CD4-positive, alpha-beta memory T cell (primary cell): ENCODE data around the gene CYP1A1. TPM values are rescaled to one million over a fixed set of nuclear protein-coding genes. Genes with fewer than 3 reads are reported as not detected.
A peak's percentile ranks its signal among the peaks of the same experiment; 100 is the strongest.

ENCODE experiments used
- CTCF ChIA-PET: fragments of 350-600 bp; sonication (Branson Sonifier 250); formaldehyde crosslinking; loops from one replicate; lab custom pipeline; 2021; ENCODE audit warnings: inconsistent platforms; ENCODE audit not compliant: partially characterized antibody; lab: Charles Lee
- POLR2A ChIA-PET: fragments of 350-600 bp; sonication (Branson Sonifier 250); formaldehyde crosslinking; loops from one replicate; lab custom pipeline; 2021; ENCODE audit not compliant: partially characterized antibody; lab: Charles Lee
- DNase-seq, 5 donors: peaks; one replicate each; pipeline versions ENCODE4 v3.0.0 to v3.0.0-alpha.2; 2020 to 2022; ENCODE audit warnings: mixed read lengths in 1 of 5
- H3K27ac ChIP-seq: one replicate; pipeline ENCODE4 v1.7.0; 2013; ENCODE audit warnings: low read depth, low read length
- H3K27me3 ChIP-seq: 2 replicates; pipeline ENCODE4 v1.7.0; 2013; ENCODE audit warnings: mild to moderate bottlenecking, low read length, moderate library complexity; ENCODE audit not compliant: insufficient read depth
- H3K36me3 ChIP-seq: 2 replicates; pipeline ENCODE4 v1.7.0; 2013; ENCODE audit warnings: mild to moderate bottlenecking, low read length, moderate library complexity; ENCODE audit not compliant: insufficient read depth
- H3K4me1 ChIP-seq: 2 replicates; pipeline ENCODE4 v1.7.0; 2013; ENCODE audit warnings: mild to moderate bottlenecking, low read length, moderate library complexity; ENCODE audit not compliant: insufficient read depth
- H3K4me3 ChIP-seq, 2 donors: one replicate each; pipeline ENCODE4 v1.7.0; 2013; ENCODE audit warnings: low read length in 2 of 2, mild to moderate bottlenecking in 1 of 2
- H3K9me3 ChIP-seq, 2 donors: one replicate each; pipeline ENCODE4 v1.7.0; 2013; ENCODE audit warnings: low read length in 2 of 2, control low read depth in 1 of 2; ENCODE audit not compliant: control insufficient read depth in 1 of 2
- H3K27ac Mint-ChIP-seq, 7 donors: one replicate each; pipeline ENCODE4 v1.8.0; 2020 to 2021; ENCODE audit warnings: mixed read lengths in 7 of 7, mild to moderate bottlenecking in 6 of 7, inconsistent platforms in 3 of 7, moderate library complexity in 3 of 7
- H3K27me3 Mint-ChIP-seq, 2 donors: one replicate each; pipeline ENCODE4 v1.8.0; 2020 to 2021; ENCODE audit warnings: mixed read lengths in 2 of 2
- H3K36me3 Mint-ChIP-seq, 2 donors: one replicate each; pipeline ENCODE4 v1.8.0; 2020 to 2021; ENCODE audit warnings: mixed read lengths in 2 of 2, inconsistent platforms in 1 of 2, mild to moderate bottlenecking in 1 of 2
- H3K4me1 Mint-ChIP-seq, 4 donors: one replicate each; pipeline ENCODE4 v1.8.0; 2020 to 2021; ENCODE audit warnings: mixed read lengths in 4 of 4, mild to moderate bottlenecking in 1 of 4
- H3K4me3 Mint-ChIP-seq, 8 donors: one replicate each; pipeline ENCODE4 v1.8.0; 2020 to 2021; ENCODE audit warnings: mixed read lengths in 8 of 8, mild to moderate bottlenecking in 7 of 8, moderate library complexity in 6 of 8, inconsistent platforms in 3 of 8
- H3K9me3 Mint-ChIP-seq, 8 donors: one replicate each; pipeline ENCODE4 v1.8.0; 2020 to 2021; ENCODE audit warnings: mixed read lengths in 8 of 8, mild to moderate bottlenecking in 5 of 8, inconsistent platforms in 3 of 8, moderate library complexity in 1 of 8
- intact Hi-C: fragments of 100-400 bp; cut with micrococcal nuclease; formaldehyde crosslinking; loops from one replicate; pipeline ENCODE4 v1.15.1; 2023
- polyA plus RNA-seq, 2 donors: library from polyadenylated mRNA; unstranded; fragments of 300-500 nt; fragmentation: Illumina TruSeq; gene quantifications; one replicate each; pipeline ENCODE4 v1.2.3, GENCODE V29; 2021
- total RNA-seq, 2 experiments: library from RNA; stranded (reverse); gene quantifications; one replicate each; pipeline ENCODE4 v1.2.3, GENCODE V29; 2021

CYP1A1 gene
- total RNA-seq (under 1 TPM; 0.11 to 0.26 TPM), polyA plus RNA-seq (not detected)

- H3K4me3 Mint-ChIP-seq: peak within 1 kb of the TSS; percentile 63 to 83 (median 77)
- peaks cover 0 to 1% of the 10 kb centered on the region in 2 donors for H3K36me3 Mint-ChIP-seq
- ChIA-PET CTCF (interaction anchor here (0.9 to 1.2 kb wide), 3 partner anchors 44 to 69 kb away, joined by 3 read pairs; no protein-coding TSS in a partner anchor), POLR2A (interaction anchor here (0.7 to 1.9 kb wide), 8 partner anchors 8 to 213 kb away, joined by 3 to 6 read pairs (median 3); partner anchors contain the start of genes CLK3 and COX5A)
- Histone ChIP-seq H3K36me3 (no peaks in the 10 kb centered on the region), H3K4me1 (peaks cover 8% of the 10 kb centered on the region), H3K9me3 (no peaks in the 10 kb centered on the region), H3K4me3 (peak within 1 kb of the TSS; percentile 17 to 65), H3K27me3 (no peaks in the 10 kb centered on the region), H3K27ac (no peak within 1 kb of the TSS)
- peaks cover 6 to 13% (median 7%) of the 10 kb centered on the region in 4 donors for H3K4me1 Mint-ChIP-seq
- H3K27ac Mint-ChIP-seq: peak within 1 kb of the TSS in 3 of 7 donors; percentile 25 to 76 (median 38)
- peak in 3 of 5 donors; percentile 10 to 24 (median 19) for DNase-seq
- no peaks in the 10 kb centered on the region for H3K9me3 Mint-ChIP-seq
- H3K27me3 Mint-ChIP-seq: peaks cover 2 to 4% of the 10 kb centered on the region in 2 donors
- intact Hi-C loops: no loop called here
Observed at GRCh38 chr15:74725225-74725774, at the start of gene CYP1A1. Gene CYP1A1 (minus strand): TSS chr15:74725528. CDS start chr15:74723097, 2,431 bp downstream.

GRCh38 chr15:74773731-74774252 lies 48.5 kb upstream of the CYP1A1 start:
- H3K9me3 ChIP-seq: no peaks in the 10 kb centered on the region
- H3K27ac Mint-ChIP-seq: peak overlapping the region in 6 of 7 donors; percentile 24 to 86 (median 60)
- H3K4me3 ChIP-seq: no peak overlapping the region
- no peak for DNase-seq
- H3K4me3 Mint-ChIP-seq: no peak overlapping the region
- ChIA-PET CTCF (interaction anchor here (0.7 to 31.6 kb wide), 5 partner anchors 21 to 141 kb away, joined by 3 to 1908 read pairs (median 13); partner anchors contain the start of genes CSK, LMAN1L and ULK3), POLR2A (interaction anchor here (1.6 to 24.9 kb wide), 2 partner anchors 16 to 34 kb away, joined by 5 to 1342 read pairs; partner anchors contain the start of gene CSK)
- H3K27ac ChIP-seq: no peak overlapping the region
- H3K27me3 ChIP-seq: no peaks in the 10 kb centered on the region
- no peaks in the 10 kb centered on the region for H3K36me3 Mint-ChIP-seq
- intact Hi-C loops: no loop called here
- peaks cover 28 to 78% (median 55%) of the 10 kb centered on the region in 4 donors for H3K4me1 Mint-ChIP-seq
- H3K9me3 Mint-ChIP-seq: no peaks in the 10 kb centered on the region
- peaks cover under 1% of the 10 kb centered on the region in 2 donors for H3K27me3 Mint-ChIP-seq
- H3K4me1 ChIP-seq: peaks cover 64% of the 10 kb centered on the region
- H3K36me3 ChIP-seq: no peaks in the 10 kb centered on the region

GRCh38 chr15:74773329-74773728 lies 48.0 kb upstream of the CYP1A1 start:
- Histone ChIP-seq H3K4me3 (no peak overlapping the region), H3K4me1 (peaks cover 59% of the 10 kb centered on the region), H3K27me3 (no peaks in the 10 kb centered on the region), H3K9me3 (no peaks in the 10 kb centered on the region), H3K36me3 (no peaks in the 10 kb centered on the region), H3K27ac (no peak overlapping the region)
- peaks cover 26 to 76% (median 52%) of the 10 kb centered on the region in 4 donors for H3K4me1 Mint-ChIP-seq
- intact Hi-C loops: no loop called here
- H3K27me3 Mint-ChIP-seq: peaks cover 3 to 4% of the 10 kb centered on the region in 2 donors
- H3K36me3 Mint-ChIP-seq: no peaks in the 10 kb centered on the region
- CTCF ChIA-PET: interaction anchor here (3.5 to 31.6 kb wide), 5 partner anchors 22 to 177 kb away, joined by 13 to 1908 read pairs (median 97); partner anchors contain the start of genes CSK, LMAN1L and ULK3
- no peak for DNase-seq
- H3K9me3 Mint-ChIP-seq: no peaks in the 10 kb centered on the region
- peak overlapping the region in 2 of 7 donors; percentile 58 to 69 for H3K27ac Mint-ChIP-seq
- no peak overlapping the region for H3K4me3 Mint-ChIP-seq
- POLR2A ChIA-PET: interaction anchor here (1.6 to 24.9 kb wide), 3 partner anchors 17 to 128 kb away, joined by 5 to 1342 read pairs (median 26); partner anchors contain the start of gene CSK

GRCh38 chr15:74770211-74770903 lies 45.0 kb upstream of the CYP1A1 start:
- Mint-ChIP-seq H3K4me1 (peaks cover 11 to 46% (median 25%) of the 10 kb centered on the region in 4 donors), H3K36me3 (no peaks in the 10 kb centered on the region), H3K4me3 (no peak overlapping the region), H3K27me3 (peaks cover 3 to 4% of the 10 kb centered on the region in 2 donors), H3K9me3 (no peaks in the 10 kb centered on the region), H3K27ac (peak overlapping the region in 1 of 7 donors; percentile 25)
- no peak for DNase-seq
- Histone ChIP-seq H3K27ac (no peak overlapping the region), H3K4me1 (peaks cover 30% of the 10 kb centered on the region), H3K4me3 (no peak overlapping the region), H3K36me3 (no peaks in the 10 kb centered on the region), H3K27me3 (no peaks in the 10 kb centered on the region), H3K9me3 (no peaks in the 10 kb centered on the region)
- intact Hi-C loops: loop anchor here (2.0 kb wide), 2 partner anchors 64 to 72 kb away; partner anchors contain the start of gene ULK3
- CTCF ChIA-PET: interaction anchor here (0.5 to 31.6 kb wide), 35 partner anchors 12 to 395 kb away, joined by 3 to 1908 read pairs (median 6); partner anchors contain the start of genes CPLX3, CSK, FAM219B and LMAN1L
- POLR2A ChIA-PET: interaction anchor here (0.6 to 24.9 kb wide), 17 partner anchors 20 to 180 kb away, joined by 3 to 1342 read pairs (median 4); partner anchors contain the start of genes COX5A, CPLX3, CSK and FAM219B

DNA sequence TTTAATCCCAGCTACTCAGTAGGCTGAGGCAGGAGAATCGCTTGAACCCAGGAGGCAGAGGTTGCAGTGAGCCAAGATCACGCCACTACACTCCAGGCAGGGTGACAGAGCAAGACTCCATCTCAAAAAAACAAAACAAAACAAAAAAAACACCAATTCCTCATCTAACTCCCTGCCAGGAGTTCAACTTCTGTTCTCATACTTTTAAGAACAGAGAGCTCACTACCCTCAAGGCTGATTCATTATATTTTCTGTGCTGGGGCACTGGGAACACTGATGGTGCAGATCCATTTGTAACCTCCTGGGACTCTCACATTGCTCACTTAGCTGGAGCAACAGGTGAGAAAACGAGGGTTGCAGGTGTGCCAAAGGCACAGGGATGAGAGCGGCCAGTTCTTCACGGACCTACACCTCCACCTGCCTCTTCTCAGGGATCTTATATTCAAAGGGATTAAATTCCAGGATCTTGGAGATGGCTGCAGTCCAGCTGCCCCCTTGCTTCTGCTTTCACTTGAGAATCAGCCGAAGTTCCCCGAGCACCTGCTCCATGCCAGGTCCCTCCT lies 44.2 kb upstream of the CYP1A1 start:
- Histone ChIP-seq H3K4me1 (peaks cover 25% of the 10 kb centered on the region), H3K9me3 (no peaks in the 10 kb centered on the region), H3K36me3 (no peaks in the 10 kb centered on the region), H3K4me3 (no peak overlapping the region), H3K27me3 (no peaks in the 10 kb centered on the region), H3K27ac (no peak overlapping the region)
- Mint-ChIP-seq H3K27me3 (peaks cover 3 to 4% of the 10 kb centered on the region in 2 donors), H3K4me1 (peaks cover 8 to 40% (median 20%) of the 10 kb centered on the region in 4 donors), H3K9me3 (no peaks in the 10 kb centered on the region), H3K27ac (no peak overlapping the region), H3K4me3 (no peak overlapping the region), H3K36me3 (no peaks in the 10 kb centered on the region)
- CTCF ChIA-PET: interaction anchor here (0.7 to 31.6 kb wide), 33 partner anchors 11 to 396 kb away, joined by 3 to 1908 read pairs (median 5); partner anchors contain the start of genes CSK, CYP1A1, EDC3 and LMAN1L
- POLR2A ChIA-PET: interaction anchor here (1.0 to 24.9 kb wide), 8 partner anchors 20 to 395 kb away, joined by 3 to 1342 read pairs (median 4); partner anchors contain the start of genes COX5A and CSK
- no peak for DNase-seq
- intact Hi-C loops: loop anchor here (1.0 to 2.0 kb wide), 4 partner anchors 65 to 396 kb away; partner anchors contain the start of gene ULK3

DNA sequence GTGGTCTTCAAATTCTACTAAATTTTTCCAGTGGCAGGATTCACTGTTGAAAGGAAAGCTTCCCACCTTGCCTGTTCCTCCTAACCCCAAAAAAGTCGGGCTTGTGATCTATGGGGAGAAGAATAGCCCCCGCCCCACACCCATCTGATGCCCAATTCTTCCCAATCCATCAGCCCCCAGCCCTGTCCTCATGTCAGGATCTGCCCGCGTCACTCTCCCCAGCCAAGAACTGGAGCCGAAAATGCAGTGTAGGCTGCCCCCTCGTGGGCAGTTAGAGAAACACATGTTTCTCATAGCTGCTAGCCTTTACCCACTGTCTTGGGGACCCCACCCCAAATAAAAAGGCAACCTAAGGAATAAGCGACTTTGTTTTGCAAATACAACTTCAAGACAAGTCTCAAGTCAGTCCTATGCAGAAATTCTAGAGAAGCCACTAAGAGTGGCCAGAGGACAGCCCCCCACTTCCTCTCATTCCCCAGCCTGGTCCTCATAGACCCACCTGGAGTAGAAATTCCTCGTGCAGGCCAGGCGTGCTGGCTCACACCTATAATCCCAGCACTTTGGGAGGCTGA lies 43.5 kb upstream of the CYP1A1 start:
- H3K4me3 ChIP-seq: no peak overlapping the region
- H3K27ac Mint-ChIP-seq: peak overlapping the region in 4 of 7 donors; percentile 7 to 81 (median 19)
- no peak overlapping the region for H3K27ac ChIP-seq
- no peaks in the 10 kb centered on the region for H3K36me3 Mint-ChIP-seq
- ChIA-PET CTCF (interaction anchor here (0.7 to 31.6 kb wide), 33 partner anchors 10 to 396 kb away, joined by 3 to 1908 read pairs (median 5); partner anchors contain the start of genes CSK, CYP1A1, EDC3 and LMAN1L), POLR2A (interaction anchor here (0.8 to 24.9 kb wide), 8 partner anchors 9 to 394 kb away, joined by 3 to 1342 read pairs (median 4); partner anchors contain the start of gene CSK)
- peaks cover 8 to 36% (median 16%) of the 10 kb centered on the region in 4 donors for H3K4me1 Mint-ChIP-seq
- peak overlapping the region in 2 of 8 donors; percentile 0 to 30 for H3K4me3 Mint-ChIP-seq
- no peaks in the 10 kb centered on the region for H3K9me3 ChIP-seq
- H3K27me3 ChIP-seq: no peaks in the 10 kb centered on the region
- peak; percentile 60 to 67 (median 60) for DNase-seq
- peaks cover 3 to 4% of the 10 kb centered on the region in 2 donors for H3K27me3 Mint-ChIP-seq
- no peaks in the 10 kb centered on the region for H3K36me3 ChIP-seq
- intact Hi-C loops: loop anchor here (1.0 kb wide), 2 partner anchors 134 to 396 kb away; no protein-coding TSS in a partner anchor
- no peaks in the 10 kb centered on the region for H3K9me3 Mint-ChIP-seq
- peaks cover 22% of the 10 kb centered on the region for H3K4me1 ChIP-seq
